ENCODE results near the gene TBC1D25. TPM values are rescaled to one million over a fixed set of nuclear protein-coding genes. Genes with fewer than 3 reads are reported as not detected.
"Not testable (repeated sequence)": the region's sequence is repeated elsewhere in the genome, so short reads cannot be mapped to it uniquely, and the experiment has no call there.

TBC1D25 gene
- total RNA-seq, 2 experiments from 2014 or later = 22.5 to 22.6 TPM

- Mint-ChIP-seq H3K9me3 (no peaks in the 10 kb centered on the region), H3K4me1 (peaks cover 18% of the 10 kb centered on the region), H3K36me3 (peaks cover 7% of the 10 kb centered on the region), H3K27me3 (no peaks in the 10 kb centered on the region), H3K27ac (peak overlapping the region; percentile 98), H3K4me3 (peak overlapping the region; percentile 93)
- no peak for ATAC-seq (ENCODE audit: low read depth)
- no peak for DNase-seq
- POLR2A ChIA-PET = interaction anchor here (1.6 to 3.8 kb wide), 2 partner anchors 33 to 70 kb away, joined by 3 to 26 read pairs; partner anchors contain the start of gene RBM3
Measured at GRCh38 chrX:48541140-48541814, 1.8 kb downstream of the TBC1D25 start.

GRCh38 chrX:48548871-48549270 is 9.4 kb downstream of the TBC1D25 start:
- Mint-ChIP-seq H3K9me3 (no peaks in the 10 kb centered on the region), H3K27me3 (no peaks in the 10 kb centered on the region), H3K4me1 (peaks cover 2% of the 10 kb centered on the region), H3K27ac (no peak overlapping the region), H3K4me3 (no peak overlapping the region), H3K36me3 (peaks cover 8% of the 10 kb centered on the region)
- DNase-seq (no peak), ATAC-seq (ENCODE audit: low read depth) (no peak)
- POLR2A ChIA-PET = no interaction called here

- POLR2A ChIA-PET; ATAC-seq (ENCODE audit: low read depth); H3K4me3 Mint-ChIP-seq; H3K4me1 Mint-ChIP-seq; H3K27ac Mint-ChIP-seq; H3K27me3 Mint-ChIP-seq; DNase-seq; H3K9me3 Mint-ChIP-seq: not testable (repeated sequence)
- peaks cover 10% of the 10 kb centered on the region for H3K36me3 Mint-ChIP-seq
Measured at GRCh38 chrX:48555731-48556325, 16.3 kb downstream of the TBC1D25 start.

GRCh38 chrX:48558271-48558670 is 18.8 kb downstream of the TBC1D25 start:
- ATAC-seq (ENCODE audit: low read depth) (no peak), DNase-seq (no peak)
- Mint-ChIP-seq H3K4me1 (no peaks in the 10 kb centered on the region), H3K36me3 (peaks cover 10% of the 10 kb centered on the region), H3K27ac (no peak overlapping the region), H3K27me3 (no peaks in the 10 kb centered on the region), H3K4me3 (no peak overlapping the region), H3K9me3 (no peaks in the 10 kb centered on the region)
- POLR2A ChIA-PET = no interaction called here

DNA sequence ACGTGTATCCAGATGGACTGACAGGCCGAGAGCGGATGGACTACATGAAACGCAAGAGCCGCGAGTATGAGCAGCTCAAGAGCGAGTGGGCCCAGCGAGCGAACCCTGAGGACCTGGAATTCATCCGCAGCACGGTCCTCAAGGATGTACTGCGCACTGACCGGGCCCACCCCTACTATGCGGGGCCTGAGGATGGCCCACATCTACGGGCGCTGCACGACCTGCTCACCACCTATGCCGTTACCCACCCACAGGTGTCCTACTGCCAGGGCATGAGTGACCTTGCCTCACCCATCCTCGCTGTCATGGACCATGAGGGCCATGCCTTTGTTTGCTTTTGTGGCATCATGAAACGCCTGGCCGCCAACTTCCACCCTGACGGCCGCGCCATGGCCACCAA is 20.1 kb downstream of the TBC1D25 start:
- DNase-seq = no peak
- POLR2A ChIA-PET = no interaction called here
- H3K4me3 Mint-ChIP-seq = no peak overlapping the region
- H3K27me3 Mint-ChIP-seq = no peaks in the 10 kb centered on the region
- H3K9me3 Mint-ChIP-seq = no peaks in the 10 kb centered on the region
- no peaks in the 10 kb centered on the region for H3K4me1 Mint-ChIP-seq
- no peak for ATAC-seq (ENCODE audit: low read depth)
- peaks cover 12% of the 10 kb centered on the region for H3K36me3 Mint-ChIP-seq
- H3K27ac Mint-ChIP-seq = no peak overlapping the region

DNA sequence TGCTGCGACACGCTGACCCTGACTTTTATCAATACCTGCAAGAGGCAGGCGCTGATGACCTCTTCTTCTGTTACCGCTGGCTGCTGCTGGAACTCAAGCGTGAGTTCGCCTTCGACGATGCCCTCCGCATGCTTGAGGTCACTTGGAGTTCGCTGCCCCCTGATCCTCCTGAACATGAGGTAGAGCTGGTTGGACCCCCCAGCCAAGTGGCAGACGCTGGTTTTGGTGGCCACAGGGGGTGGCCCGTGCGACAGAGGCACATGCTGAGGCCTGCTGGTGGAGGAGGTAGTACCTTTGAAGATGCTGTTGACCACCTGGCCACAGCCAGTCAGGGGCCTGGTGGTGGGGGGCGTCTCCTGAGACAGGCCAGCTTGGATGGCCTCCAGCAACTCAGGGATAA is 20.5 kb downstream of the TBC1D25 start:
- ATAC-seq (ENCODE audit: low read depth) = no peak
- peaks cover 9% of the 10 kb centered on the region for H3K36me3 Mint-ChIP-seq
- no peak overlapping the region for H3K27ac Mint-ChIP-seq
- no peak overlapping the region for H3K4me3 Mint-ChIP-seq
- POLR2A ChIA-PET = no interaction called here
- H3K27me3 Mint-ChIP-seq = no peaks in the 10 kb centered on the region
- no peaks in the 10 kb centered on the region for H3K9me3 Mint-ChIP-seq
- DNase-seq = no peak
- no peaks in the 10 kb centered on the region for H3K4me1 Mint-ChIP-seq

- H3K36me3 Mint-ChIP-seq = peaks cover 5% of the 10 kb centered on the region
- H3K9me3 Mint-ChIP-seq = no peaks in the 10 kb centered on the region
- H3K4me3 Mint-ChIP-seq = no peak overlapping the region
- POLR2A ChIA-PET = no interaction called here
- H3K27me3 Mint-ChIP-seq = no peaks in the 10 kb centered on the region
- ATAC-seq (ENCODE audit: low read depth) = no peak
- DNase-seq = no peak
- H3K4me1 Mint-ChIP-seq = no peaks in the 10 kb centered on the region
- H3K27ac Mint-ChIP-seq = no peak overlapping the region
Measured at GRCh38 chrX:48560681-48561080, 21.2 kb downstream of the TBC1D25 start.

GRCh38 chrX:48569958-48570357 is 30.4 kb downstream of the TBC1D25 start:
- no peak for DNase-seq
- no peak overlapping the region for H3K4me3 Mint-ChIP-seq

GRCh38 chrX:48573690-48574269 is 34.3 kb downstream of the TBC1D25 start:
- no peaks in the 10 kb centered on the region for H3K27me3 Mint-ChIP-seq
- POLR2A ChIA-PET = interaction anchor here (0.6 to 2.4 kb wide), 15 partner anchors 8 to 226 kb away, joined by 3 to 26 read pairs (median 4); partner anchors contain the start of genes EBP and TBC1D25
- DNase-seq (peak; percentile 28), ATAC-seq (ENCODE audit: low read depth) (peak; percentile 26)
- H3K4me1 Mint-ChIP-seq = peaks cover 7% of the 10 kb centered on the region
- peak overlapping the region; percentile 99 for H3K27ac Mint-ChIP-seq
- H3K9me3 Mint-ChIP-seq = no peaks in the 10 kb centered on the region
- peaks cover 17% of the 10 kb centered on the region for H3K36me3 Mint-ChIP-seq
- peak overlapping the region; percentile 99 for H3K4me3 Mint-ChIP-seq

More at GRCh38 chrX:48569958-48570357, 30.4 kb downstream of the TBC1D25 start:
- Mint-ChIP-seq H3K9me3 (no peaks in the 10 kb centered on the region), H3K27me3 (no peaks in the 10 kb centered on the region), H3K4me1 (peaks cover 5% of the 10 kb centered on the region), H3K27ac (peak overlapping the region; percentile 38), H3K36me3 (peaks cover 2% of the 10 kb centered on the region)
- ATAC-seq (ENCODE audit: low read depth) = no peak
- POLR2A ChIA-PET = no interaction called here

GRCh38 chrX:48574270-48575266 is 35.1 kb downstream of the TBC1D25 start, which contains the start of gene RBM3:
TSS of gene RBM3 (plus strand) at chrX:48574484. CDS start at chrX:48575181, 697 bp downstream.
- ATAC-seq (ENCODE audit: low read depth) = peak; percentile 95
- Mint-ChIP-seq H3K27ac (peak within 1 kb of the TSS; percentile 99), H3K9me3 (no peaks in the 10 kb centered on the region), H3K4me1 (peaks cover 8% of the 10 kb centered on the region), H3K4me3 (peak within 1 kb of the TSS; percentile 99), H3K27me3 (no peaks in the 10 kb centered on the region), H3K36me3 (peaks cover 19% of the 10 kb centered on the region)
- POLR2A ChIA-PET = interaction anchor here (0.6 to 2.4 kb wide), 16 partner anchors 9 to 225 kb away, joined by 3 to 26 read pairs (median 4); partner anchors contain the start of genes EBP and TBC1D25
- peak; percentile 85 for DNase-seq

DNA sequence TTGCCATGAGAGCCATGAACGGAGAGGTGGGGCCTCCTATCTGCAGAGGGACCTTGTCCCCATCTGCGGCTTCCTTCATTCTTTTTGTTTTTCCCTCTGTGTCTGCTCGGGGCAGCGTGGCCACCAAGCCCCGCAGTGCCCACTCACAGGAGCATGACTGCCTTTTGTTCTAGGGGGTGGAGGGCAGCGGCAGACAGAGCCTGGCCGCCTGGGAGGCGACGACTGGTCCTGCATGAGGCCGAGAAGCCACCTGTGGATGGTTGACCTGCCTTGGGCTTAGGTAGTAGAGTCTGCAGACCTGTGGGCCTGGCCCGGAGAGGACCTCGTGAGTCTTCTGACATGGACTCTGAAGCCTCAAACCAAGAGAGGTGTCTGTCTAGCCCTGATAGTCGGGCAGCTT is 36.1 kb downstream of the TBC1D25 start:
- Mint-ChIP-seq H3K27ac (peak overlapping the region; percentile 99), H3K36me3 (peaks cover 20% of the 10 kb centered on the region), H3K27me3 (no peaks in the 10 kb centered on the region), H3K9me3 (no peaks in the 10 kb centered on the region), H3K4me3 (peak overlapping the region; percentile 99), H3K4me1 (peaks cover 8% of the 10 kb centered on the region)
- DNase-seq = no peak
- no peak for ATAC-seq (ENCODE audit: low read depth)
- POLR2A ChIA-PET = no interaction called here

DNA sequence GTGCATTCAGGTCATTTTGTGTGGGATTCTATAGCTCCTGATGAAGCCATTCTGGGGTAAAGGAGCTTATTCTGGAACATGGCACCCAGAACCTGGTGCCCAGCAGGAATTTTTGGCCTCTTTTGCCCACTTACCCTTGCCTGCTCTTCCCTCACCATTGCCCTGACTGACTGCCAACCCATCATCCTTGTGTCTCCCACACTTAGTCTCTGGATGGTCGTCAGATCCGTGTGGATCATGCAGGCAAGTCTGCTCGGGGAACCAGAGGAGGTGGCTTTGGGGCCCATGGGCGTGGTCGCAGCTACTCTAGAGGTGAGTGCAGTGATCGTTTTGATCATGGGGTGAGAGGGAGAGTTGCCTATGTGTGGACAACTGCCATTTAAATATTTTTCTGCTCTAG is 36.6 kb downstream of the TBC1D25 start:
- Mint-ChIP-seq H3K27ac (peak overlapping the region; percentile 99), H3K27me3 (no peaks in the 10 kb centered on the region), H3K4me1 (peaks cover 8% of the 10 kb centered on the region), H3K36me3 (peaks cover 20% of the 10 kb centered on the region), H3K4me3 (peak overlapping the region; percentile 99), H3K9me3 (no peaks in the 10 kb centered on the region)
- ATAC-seq (ENCODE audit: low read depth) = no peak
- DNase-seq = no peak
- POLR2A ChIA-PET = no interaction called here

DNA sequence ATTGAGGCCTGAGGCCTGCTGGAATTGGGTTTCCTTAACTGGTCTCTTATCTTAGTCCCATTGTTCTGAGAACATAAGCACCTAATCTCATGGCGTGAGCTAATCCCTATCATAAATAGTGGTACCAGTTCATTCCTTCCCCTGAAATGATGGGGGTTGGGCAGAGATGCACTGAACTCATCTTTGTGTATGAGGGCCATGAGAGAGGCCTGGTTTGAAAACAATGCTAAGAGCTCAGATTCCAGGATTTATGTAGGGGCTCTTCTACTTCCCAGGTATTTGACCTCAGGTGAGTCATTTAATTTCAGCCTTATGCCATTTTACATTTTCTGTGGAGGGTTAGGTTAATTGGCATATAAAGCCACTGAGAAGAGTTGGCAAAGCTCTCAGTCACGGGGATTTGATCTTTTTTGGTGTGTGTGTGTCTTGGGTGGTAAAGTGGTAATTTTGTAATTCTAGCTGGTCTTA is 39.2 kb downstream of the TBC1D25 start:
- POLR2A ChIA-PET = no interaction called here
- peaks cover 10% of the 10 kb centered on the region for H3K4me1 Mint-ChIP-seq
- DNase-seq = no peak
- no peak overlapping the region for H3K4me3 Mint-ChIP-seq
- H3K9me3 Mint-ChIP-seq = no peaks in the 10 kb centered on the region
- H3K36me3 Mint-ChIP-seq = peaks cover 20% of the 10 kb centered on the region
- no peaks in the 10 kb centered on the region for H3K27me3 Mint-ChIP-seq
- no peak for ATAC-seq (ENCODE audit: low read depth)
- no peak overlapping the region for H3K27ac Mint-ChIP-seq
